Neural cell (in vitro differentiated cells): ENCODE measurements around the gene ZNF41. TPM values are rescaled to one million over a fixed set of nuclear protein-coding genes. Genes with fewer than 3 reads are reported as not detected.

ENCODE experiments used
- H2AFZ ChIP-seq: fragments of 200-600, 300-800 bp; sonication (generic), shearing (Covaris generic); 2 replicates; pipeline ENCODE4 v1.6.0; 2014; ENCODE audit warnings: low read depth, mild to moderate bottlenecking, antibody characterized with exemption, low read length, moderate library complexity
- H3F3A ChIP-seq: fragments of 200-600 bp; shearing (Covaris generic); 2 replicates; pipeline ENCODE4 v1.6.1; 2016; ENCODE audit warnings: mild to moderate bottlenecking, moderate library complexity, mixed read lengths, antibody characterized with exemption, low read length; ENCODE audit not compliant: insufficient read depth, poor library complexity, severe bottlenecking
- H3K27ac ChIP-seq: fragments of 200-600, 300-800 bp; sonication (generic), shearing (Covaris generic); 2 replicates; pipeline ENCODE4 v1.5.1; 2014; ENCODE audit warnings: mild to moderate bottlenecking, low read length, moderate library complexity
- H3K27me3 ChIP-seq: fragments of 300-800, 200-600 bp; sonication (generic), shearing (Covaris generic); 2 replicates; pipeline ENCODE4 v1.6.0; 2014; ENCODE audit warnings: mild to moderate bottlenecking, low read depth, low read length, moderate library complexity; ENCODE audit not compliant: insufficient read depth
- H3K36me3 ChIP-seq: fragments of 300-800, 200-600 bp; sonication (generic), shearing (Covaris generic); 2 replicates; pipeline ENCODE4 v1.5.1; 2014; ENCODE audit warnings: mild to moderate bottlenecking, antibody characterized with exemption, low read length, moderate library complexity; ENCODE audit not compliant: insufficient read depth
- H3K4me2 ChIP-seq: fragments of 300-800, 200-600 bp; sonication (generic), shearing (Covaris generic); 2 replicates; pipeline ENCODE4 v1.6.0; 2014; ENCODE audit warnings: mild to moderate bottlenecking, low read length
- H3K4me3 ChIP-seq: fragments of 300-800, 200-600 bp; sonication (generic), shearing (Covaris generic); 2 replicates; pipeline ENCODE4 v1.5.1; 2014; ENCODE audit warnings: mild to moderate bottlenecking, low read length, moderate library complexity
- H3K79me2 ChIP-seq: fragments of 200-600 bp; shearing (Covaris generic); replicated peaks from 2 replicates; pipeline ENCODE4 v1.6.0; 2014; ENCODE audit warnings: mild to moderate bottlenecking, low read length, moderate library complexity; ENCODE audit not compliant: insufficient read depth
- H3K9ac ChIP-seq: fragments of 300-800, 200-600 bp; sonication (generic), shearing (Covaris generic); 2 replicates; pipeline ENCODE4 v1.6.1; 2016; ENCODE audit warnings: mild to moderate bottlenecking, low read length, mixed read lengths
- H3K9me2 ChIP-seq: fragments of 200-600 bp; shearing (Covaris generic); 2 replicates; pipeline ENCODE4 v1.6.1; 2016; ENCODE audit warnings: mild to moderate bottlenecking, low read length, mixed read lengths; ENCODE audit not compliant: insufficient read depth
- H3K9me3 ChIP-seq: fragments of 200-600, 300-800 bp; sonication (generic), shearing (Covaris generic); 2 replicates; pipeline ENCODE4 v1.6.1; 2016; ENCODE audit warnings: mild to moderate bottlenecking, mixed run types, low read length, moderate library complexity, mixed read lengths
- H4K20me1 ChIP-seq: fragments of 200-600 bp; shearing (Covaris generic); 2 replicates; pipeline ENCODE4 v1.6.1; 2016; ENCODE audit warnings: mild to moderate bottlenecking, mixed run types; ENCODE audit not compliant: insufficient read depth
- CTCF ChIP-seq: fragments of 450-650 bp; IDR thresholded peaks from 2 replicates; pipeline ENCODE4 v1.5.1; 2014; ENCODE audit warnings: antibody characterized with exemption, mild to moderate bottlenecking, moderate library complexity; ENCODE audit not compliant: poor library complexity, severe bottlenecking
- EP300 ChIP-seq: fragments of 450-650 bp; conservative IDR thresholded peaks from 2 replicates; pipeline ENCODE4 v1.6.1; 2014; ENCODE audit warnings: antibody characterized with exemption, mild to moderate bottlenecking, moderate library complexity; ENCODE audit not compliant: poor library complexity, severe bottlenecking
- EZH2 ChIP-seq: fragments of 200-600, 300-800 bp; shearing (Covaris generic), sonication (generic); IDR thresholded peaks from 2 replicates; pipeline ENCODE4 v1.6.1; 2014; ENCODE audit warnings: antibody characterized with exemption, low read length, borderline replicate concordance, mild to moderate bottlenecking; ENCODE audit not compliant: insufficient read depth, poor library complexity, severe bottlenecking
- MXI1 ChIP-seq: fragments of 450-650 bp; conservative IDR thresholded peaks from 2 replicates; pipeline ENCODE4 v1.6.1; 2014; ENCODE audit warnings: antibody characterized with exemption, mild to moderate bottlenecking; ENCODE audit not compliant: poor library complexity, severe bottlenecking
- POLR2AphosphoS5 ChIP-seq: IDR thresholded peaks from 2 replicates; pipeline ENCODE4 v1.6.1; 2012
- RAD21 ChIP-seq: fragments of 450-650 bp; conservative IDR thresholded peaks from 2 replicates; pipeline ENCODE4 v1.6.1; 2014; ENCODE audit warnings: antibody characterized with exemption, mild to moderate bottlenecking, moderate library complexity
- SMC3 ChIP-seq: fragments of 450-650 bp; conservative IDR thresholded peaks from 2 replicates; pipeline ENCODE4 v1.6.1; 2014; ENCODE audit warnings: antibody characterized with exemption, mild to moderate bottlenecking, moderate library complexity; ENCODE audit not compliant: poor library complexity
- TAF1 ChIP-seq: IDR thresholded peaks from 2 replicates; pipeline ENCODE4 v1.6.1; 2012; ENCODE audit warnings: low read depth
- polyA plus RNA-seq: library from polyadenylated mRNA; depleted of rRNA; stranded (reverse); fragments of >200 nt; gene quantifications from 2 replicates; pipeline ENCODE4 v1.2.3, GENCODE V29; 2014
- TF ChIP-seq, protein P1 (sequence below): IDR thresholded peaks from 2 replicates; pipeline ENCODE4 v1.6.1; 2012; ENCODE audit warnings: borderline replicate concordance

ZNF41 gene
- polyA plus RNA-seq, 1 donor from 2014 or later, result 7.9 TPM

- Histone ChIP-seq H3K79me2 (no peaks in the 10 kb centered on the region), H3K9ac (no peak overlapping the region), H3K9me3 (peaks cover 6% of the 10 kb centered on the region), H3K4me3 (no peak overlapping the region), H2AFZ (no peak overlapping the region), H3K9me2 (no peaks in the 10 kb centered on the region), H3F3A (no peaks in the 10 kb centered on the region), H3K27ac (no peak overlapping the region), H3K36me3 (no peaks in the 10 kb centered on the region), H3K27me3 (no peaks in the 10 kb centered on the region), H4K20me1 (no peaks in the 10 kb centered on the region), H3K4me2 (no peak overlapping the region)
- TF ChIP-seq EZH2, result no peak
- no peak for TF ChIP-seq TAF1
- no peak for TF ChIP-seq EP300
- no peak for TF ChIP-seq SMC3
- TF ChIP-seq RAD21, result no peak
- TF ChIP-seq, protein P1, sequence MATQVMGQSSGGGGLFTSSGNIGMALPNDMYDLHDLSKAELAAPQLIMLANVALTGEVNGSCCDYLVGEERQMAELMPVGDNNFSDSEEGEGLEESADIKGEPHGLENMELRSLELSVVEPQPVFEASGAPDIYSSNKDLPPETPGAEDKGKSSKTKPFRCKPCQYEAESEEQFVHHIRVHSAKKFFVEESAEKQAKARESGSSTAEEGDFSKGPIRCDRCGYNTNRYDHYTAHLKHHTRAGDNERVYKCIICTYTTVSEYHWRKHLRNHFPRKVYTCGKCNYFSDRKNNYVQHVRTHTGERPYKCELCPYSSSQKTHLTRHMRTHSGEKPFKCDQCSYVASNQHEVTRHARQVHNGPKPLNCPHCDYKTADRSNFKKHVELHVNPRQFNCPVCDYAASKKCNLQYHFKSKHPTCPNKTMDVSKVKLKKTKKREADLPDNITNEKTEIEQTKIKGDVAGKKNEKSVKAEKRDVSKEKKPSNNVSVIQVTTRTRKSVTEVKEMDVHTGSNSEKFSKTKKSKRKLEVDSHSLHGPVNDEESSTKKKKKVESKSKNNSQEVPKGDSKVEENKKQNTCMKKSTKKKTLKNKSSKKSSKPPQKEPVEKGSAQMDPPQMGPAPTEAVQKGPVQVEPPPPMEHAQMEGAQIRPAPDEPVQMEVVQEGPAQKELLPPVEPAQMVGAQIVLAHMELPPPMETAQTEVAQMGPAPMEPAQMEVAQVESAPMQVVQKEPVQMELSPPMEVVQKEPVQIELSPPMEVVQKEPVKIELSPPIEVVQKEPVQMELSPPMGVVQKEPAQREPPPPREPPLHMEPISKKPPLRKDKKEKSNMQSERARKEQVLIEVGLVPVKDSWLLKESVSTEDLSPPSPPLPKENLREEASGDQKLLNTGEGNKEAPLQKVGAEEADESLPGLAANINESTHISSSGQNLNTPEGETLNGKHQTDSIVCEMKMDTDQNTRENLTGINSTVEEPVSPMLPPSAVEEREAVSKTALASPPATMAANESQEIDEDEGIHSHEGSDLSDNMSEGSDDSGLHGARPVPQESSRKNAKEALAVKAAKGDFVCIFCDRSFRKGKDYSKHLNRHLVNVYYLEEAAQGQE, result no peak
- no peak for TF ChIP-seq MXI1
- TF ChIP-seq POLR2AphosphoS5, result no peak
- TF ChIP-seq CTCF, result no peak
Observed at GRCh38 chrX:47446431-47446830, 36.6 kb downstream of the ZNF41 start.

- Histone ChIP-seq H3K27me3 (no peaks in the 10 kb centered on the region), H2AFZ (no peak overlapping the region), H3K79me2 (no peaks in the 10 kb centered on the region), H3K36me3 (no peaks in the 10 kb centered on the region), H3K4me3 (no peak overlapping the region), H3K9ac (no peak overlapping the region), H3K9me2 (no peaks in the 10 kb centered on the region), H3K4me2 (no peak overlapping the region), H3F3A (no peaks in the 10 kb centered on the region), H4K20me1 (no peaks in the 10 kb centered on the region), H3K9me3 (no peaks in the 10 kb centered on the region), H3K27ac (no peak overlapping the region)
- TF ChIP-seq TAF1, result no peak
- TF ChIP-seq RAD21, result no peak
- no peak for TF ChIP-seq EZH2
- no peak for TF ChIP-seq MXI1
- TF ChIP-seq, protein P1, result no peak
- no peak for TF ChIP-seq EP300
- TF ChIP-seq CTCF, result no peak
- TF ChIP-seq SMC3, result no peak
- TF ChIP-seq POLR2AphosphoS5, result no peak
Observed at GRCh38 chrX:47430925-47431324, 52.1 kb downstream of the ZNF41 start.
